ENCODE data around the gene RNF130. TPM values are rescaled to one million over a fixed set of nuclear protein-coding genes. Genes with fewer than 3 reads are reported as not detected.

Gene RNF130
- polyA plus RNA-seq, 3 donors, result 69.1 to 72.3 (median 72.2) TPM

- DNase-seq (ENCODE audit: low read depth in 3 of 3, low spot score in 2 of 3), result no peak
Observed at GRCh38 chr5:179926657-179927056, 144.9 kb downstream of the RNF130 start.

- no peak for DNase-seq (ENCODE audit: low read depth in 3 of 3, low spot score in 2 of 3)
Observed at GRCh38 chr5:179923436-179923835, 148.1 kb downstream of the RNF130 start.

GRCh38 chr5:179920175-179920574, 151.4 kb downstream of the RNF130 start:
- DNase-seq (ENCODE audit: low read depth in 3 of 3, low spot score in 2 of 3), result no peak

GRCh38 chr5:179919487-179920060, 152.0 kb downstream of the RNF130 start:
- DNase-seq (ENCODE audit: low read depth in 3 of 3, low spot score in 2 of 3), result no peak

- no peak for DNase-seq (ENCODE audit: low read depth in 3 of 3, low spot score in 2 of 3)
Observed at GRCh38 chr5:179918742-179919486, 152.6 kb downstream of the RNF130 start.

- DNase-seq (ENCODE audit: low read depth in 3 of 3, low spot score in 2 of 3), result no peak
Observed at GRCh38 chr5:179916523-179916922, 155.0 kb downstream of the RNF130 start.

GRCh38 chr5:179915406-179915935, 156.1 kb downstream of the RNF130 start:
- DNase-seq (ENCODE audit: low read depth in 3 of 3, low spot score in 2 of 3), result no peak

- DNase-seq (ENCODE audit: low read depth in 3 of 3, low spot score in 2 of 3), result no peak
Observed at GRCh38 chr5:179914032-179914755, 157.4 kb downstream of the RNF130 start.

GRCh38 chr5:179913461-179913860, 158.1 kb downstream of the RNF130 start:
- no peak for DNase-seq (ENCODE audit: low read depth in 3 of 3, low spot score in 2 of 3)

- no peak for DNase-seq (ENCODE audit: low read depth in 3 of 3, low spot score in 2 of 3)
Observed at GRCh38 chr5:179912951-179913350, 158.6 kb downstream of the RNF130 start.

GRCh38 chr5:179912386-179912785, 159.2 kb downstream of the RNF130 start:
- no peak for DNase-seq (ENCODE audit: low read depth in 3 of 3, low spot score in 2 of 3)

- no peak for DNase-seq (ENCODE audit: low read depth in 3 of 3, low spot score in 2 of 3)
Observed at GRCh38 chr5:179909224-179909623, 162.3 kb downstream of the RNF130 start.

- DNase-seq (ENCODE audit: low read depth in 3 of 3, low spot score in 2 of 3), result no peak
Observed at GRCh38 chr5:179908528-179908927, 163.0 kb downstream of the RNF130 start.

- peak in 2 of 3 donors; percentile 51 to 54 for DNase-seq (ENCODE audit: low read depth in 3 of 3, low spot score in 2 of 3)
Observed at GRCh38 chr5:179907556-179908324, 163.8 kb downstream of the RNF130 start, which contains the start of gene TBC1D9B. TSS of gene TBC1D9B (minus strand) at chr5:179907897. CDS start at chr5:179907821, 76 bp downstream.

- no peak for DNase-seq (ENCODE audit: low read depth in 3 of 3, low spot score in 2 of 3)
Observed at GRCh38 chr5:179906795-179907555, 164.6 kb downstream of the RNF130 start.

- DNase-seq (ENCODE audit: low read depth in 3 of 3, low spot score in 2 of 3), result no peak
Observed at GRCh38 chr5:179906294-179906794, 165.2 kb downstream of the RNF130 start.

GRCh38 chr5:179905161-179905560, 166.4 kb downstream of the RNF130 start:
- DNase-seq (ENCODE audit: low read depth in 3 of 3, low spot score in 2 of 3), result no peak
